ENCODE data around the gene LENG1.
"Not testable (repeated sequence)": the region's sequence is repeated elsewhere in the genome, so short reads cannot be mapped to it uniquely, and the experiment has no call there.

The LENG1 gene

GRCh38 chr19:54189145-54189734 is 29.7 kb upstream of the LENG1 start, which contains the start of gene MBOAT7:
Gene MBOAT7 (minus strand): TSS chr19:54189580. CDS start chr19:54188508, 1,072 bp downstream.
- no peak for DNase-seq

GRCh38 chr19:54188215-54188871 is 28.8 kb upstream of the LENG1 start:
- DNase-seq, result peak; percentile 49

- DNase-seq, result no peak
Observed at GRCh38 chr19:54186934-54187381, 27.4 kb upstream of the LENG1 start.

GRCh38 chr19:54186351-54186750 is 26.8 kb upstream of the LENG1 start:
- DNase-seq, result no peak

GRCh38 chr19:54183431-54183830 is 23.9 kb upstream of the LENG1 start:
- no peak for DNase-seq

- DNase-seq, result not testable (repeated sequence)
Observed at GRCh38 chr19:54181894-54182293, 22.4 kb upstream of the LENG1 start.

- DNase-seq, result no peak
Observed at GRCh38 chr19:54180691-54181091, 21.2 kb upstream of the LENG1 start.

- no peak for DNase-seq
Observed at GRCh38 chr19:54179921-54180461, 20.5 kb upstream of the LENG1 start.

GRCh38 chr19:54179262-54179852 is 19.8 kb upstream of the LENG1 start:
- no peak for DNase-seq

- DNase-seq, result no peak
Observed at GRCh38 chr19:54178581-54179261, 19.2 kb upstream of the LENG1 start.

GRCh38 chr19:54173951-54174834 is 14.7 kb upstream of the LENG1 start:
- DNase-seq, result no peak

- DNase-seq, result no peak
Observed at GRCh38 chr19:54173359-54173699, 13.8 kb upstream of the LENG1 start.

- DNase-seq, result no peak
Observed at GRCh38 chr19:54172471-54173358, 13.2 kb upstream of the LENG1 start, which contains the start of gene TMC4. Gene TMC4 (minus strand): TSS chr19:54173160. CDS start chr19:54173117, 43 bp downstream.

GRCh38 chr19:54171736-54172431 is 12.4 kb upstream of the LENG1 start:
- not testable (repeated sequence) for DNase-seq

GRCh38 chr19:54169149-54169740 is 9.7 kb upstream of the LENG1 start:
- no peak for DNase-seq

GRCh38 chr19:54168174-54168917 is 8.8 kb upstream of the LENG1 start:
- peak; percentile 92 for DNase-seq

- DNase-seq, result no peak
Observed at GRCh38 chr19:54165222-54165621, 5.7 kb upstream of the LENG1 start.

GRCh38 chr19:54164369-54165068 is 5.0 kb upstream of the LENG1 start:
- peak; percentile 49 for DNase-seq

- DNase-seq, result no peak
Observed at GRCh38 chr19:54162884-54163283, 3.4 kb upstream of the LENG1 start.

Data from activated gamma-delta T cell treated with Interleukin-2 at 50 U/mL for 16 hours (primary cell).